BJ (cell line): ENCODE measurements around the gene PRRC2C. TPM values are rescaled to one million over a fixed set of nuclear protein-coding genes. Genes with fewer than 3 reads are reported as not detected.

ENCODE experiments used
- CTCF ChIA-PET: fragments of 350-600 bp; formaldehyde crosslinking; extraction: SDS; loops from one replicate; lab custom pipeline; 2021; ENCODE audit warnings: antibody characterized with exemption, inconsistent platforms; lab: Yijun Ruan, JAX
- POLR2A ChIA-PET: fragments of 300-600 bp; sonication (Branson Sonifier 250); formaldehyde crosslinking; extraction: SDS; loops from one replicate; lab custom pipeline; 2021; ENCODE audit warnings: antibody characterized with exemption; lab: Charles Lee
- DNase-seq: peaks from one replicate; pipeline ENCODE4 v3.0.0-alpha.2; 2011; ENCODE audit warnings: low read depth
- H3K27me3 ChIP-seq: 2 replicates; pipeline ENCODE4 v1.6.0; 2011; ENCODE audit warnings: low read length; ENCODE audit not compliant: control insufficient read depth, insufficient read depth
- H3K36me3 ChIP-seq: 2 replicates; pipeline ENCODE4 v1.5.1; 2011; ENCODE audit warnings: low read length; ENCODE audit not compliant: control insufficient read depth, insufficient read depth
- H3K4me3 ChIP-seq: 2 replicates; pipeline ENCODE4 v1.5.1; 2011; ENCODE audit warnings: low read depth, mild to moderate bottlenecking, control low read depth, low read length
- polyA plus RNA-seq: library from polyadenylated mRNA; depleted of rRNA; stranded (reverse); fragments of >200 nt; gene quantifications from 2 replicates; pipeline ENCODE4 v1.2.3, GENCODE V29; 2011
- TF ChIP-seq, protein P1 (sequence below): IDR thresholded peaks from 2 replicates; pipeline ENCODE4 v1.5.1; 2011; ENCODE audit warnings: low read depth, mild to moderate bottlenecking, control low read depth, inconsistent platforms, low read length, moderate library complexity; ENCODE audit not compliant: insufficient read depth

The PRRC2C gene
- polyA plus RNA-seq, 1 experiment = 27.2 TPM

GRCh38 chr1:171472183-171472647 lies 13.1 kb upstream of the PRRC2C start:
- H3K4me3 ChIP-seq = no peak overlapping the region
- TF ChIP-seq, protein P1, sequence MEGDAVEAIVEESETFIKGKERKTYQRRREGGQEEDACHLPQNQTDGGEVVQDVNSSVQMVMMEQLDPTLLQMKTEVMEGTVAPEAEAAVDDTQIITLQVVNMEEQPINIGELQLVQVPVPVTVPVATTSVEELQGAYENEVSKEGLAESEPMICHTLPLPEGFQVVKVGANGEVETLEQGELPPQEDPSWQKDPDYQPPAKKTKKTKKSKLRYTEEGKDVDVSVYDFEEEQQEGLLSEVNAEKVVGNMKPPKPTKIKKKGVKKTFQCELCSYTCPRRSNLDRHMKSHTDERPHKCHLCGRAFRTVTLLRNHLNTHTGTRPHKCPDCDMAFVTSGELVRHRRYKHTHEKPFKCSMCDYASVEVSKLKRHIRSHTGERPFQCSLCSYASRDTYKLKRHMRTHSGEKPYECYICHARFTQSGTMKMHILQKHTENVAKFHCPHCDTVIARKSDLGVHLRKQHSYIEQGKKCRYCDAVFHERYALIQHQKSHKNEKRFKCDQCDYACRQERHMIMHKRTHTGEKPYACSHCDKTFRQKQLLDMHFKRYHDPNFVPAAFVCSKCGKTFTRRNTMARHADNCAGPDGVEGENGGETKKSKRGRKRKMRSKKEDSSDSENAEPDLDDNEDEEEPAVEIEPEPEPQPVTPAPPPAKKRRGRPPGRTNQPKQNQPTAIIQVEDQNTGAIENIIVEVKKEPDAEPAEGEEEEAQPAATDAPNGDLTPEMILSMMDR = no peak
- no peaks in the 10 kb centered on the region for H3K36me3 ChIP-seq
- CTCF ChIA-PET = interaction anchor here (0.9 kb wide), 1 partner anchor 9 kb away, joined by 3 read pairs; no protein-coding TSS in a partner anchor
- no peak for DNase-seq
- no peaks in the 10 kb centered on the region for H3K27me3 ChIP-seq
- POLR2A ChIA-PET = no interaction called here

- CTCF ChIA-PET = interaction anchor here (2.7 kb wide), 1 partner anchor 8 kb away, joined by 12 read pairs; the partner anchor contains the start of gene PRRC2C
- TF ChIP-seq, protein P1 = no peak
- Histone ChIP-seq H3K4me3 (no peak overlapping the region), H3K36me3 (no peaks in the 10 kb centered on the region), H3K27me3 (no peaks in the 10 kb centered on the region)
- no peak for DNase-seq
- POLR2A ChIA-PET = interaction anchor here (0.6 kb wide), 1 partner anchor 14 kb away, joined by 4 read pairs; no protein-coding TSS in a partner anchor
Measured at GRCh38 chr1:171476829-171477228, 8.5 kb upstream of the PRRC2C start.

DNA sequence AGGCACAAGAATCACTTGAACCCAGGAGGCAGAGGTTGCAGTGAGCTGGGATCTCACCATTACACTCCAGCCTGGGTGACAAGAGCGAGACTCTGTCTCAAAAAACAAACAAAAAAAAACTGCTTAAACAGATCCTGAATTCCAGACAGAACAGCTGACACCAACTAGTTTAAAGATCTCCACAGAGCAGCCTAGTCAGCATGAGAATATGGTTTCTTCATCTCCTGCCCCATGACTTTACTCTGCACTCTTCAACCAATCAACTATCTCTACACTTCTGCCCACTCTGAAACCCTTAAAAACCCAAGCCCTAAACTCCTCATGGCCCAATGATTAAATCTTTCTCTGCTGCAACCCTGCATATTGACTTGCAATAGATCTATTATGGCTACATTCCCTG lies 7.5 kb upstream of the PRRC2C start:
- no peaks in the 10 kb centered on the region for H3K27me3 ChIP-seq
- ChIA-PET POLR2A (interaction anchor here (0.6 kb wide), 1 partner anchor 64 kb away, joined by 3 read pairs; no protein-coding TSS in a partner anchor), CTCF (interaction anchor here (2.7 kb wide), 1 partner anchor 7 kb away, joined by 12 read pairs; the partner anchor contains the start of gene PRRC2C)
- H3K4me3 ChIP-seq = no peak overlapping the region
- no peaks in the 10 kb centered on the region for H3K36me3 ChIP-seq
- DNase-seq = no peak
- TF ChIP-seq, protein P1 = no peak

GRCh38 chr1:171480035-171480434 lies 5.3 kb upstream of the PRRC2C start:
- ChIA-PET POLR2A (no interaction called here), CTCF (interaction anchor here (1.1 kb wide), 1 partner anchor 166 kb away, joined by 3 read pairs; the partner anchor contains the start of gene FMO4)
- Histone ChIP-seq H3K27me3 (no peaks in the 10 kb centered on the region), H3K36me3 (no peaks in the 10 kb centered on the region), H3K4me3 (no peak overlapping the region)
- DNase-seq = no peak
- TF ChIP-seq, protein P1 = no peak

- H3K27me3 ChIP-seq = no peaks in the 10 kb centered on the region
- peak overlapping the region; percentile 99 for H3K4me3 ChIP-seq
- DNase-seq = peak; percentile 7
- CTCF ChIA-PET = interaction anchor here (0.7 to 2.2 kb wide), 20 partner anchors 8 to 495 kb away, joined by 3 to 12 read pairs (median 4); no protein-coding TSS in a partner anchor
- no peaks in the 10 kb centered on the region for H3K36me3 ChIP-seq
- POLR2A ChIA-PET = no interaction called here
- TF ChIP-seq, protein P1 = no peak
Measured at GRCh38 chr1:171484760-171485374, 463 bp upstream of the PRRC2C start.
